Measurements from ENCODE around the gene TPCN2. TPM values are rescaled to one million over a fixed set of nuclear protein-coding genes. Genes with fewer than 3 reads are reported as not detected.

Gene TPCN2
- polyA plus RNA-seq, 2 donors, result 6.5 to 12.1 TPM

- H3K4me1 ChIP-seq (ENCODE audit: control insufficient read depth in 2 of 2, insufficient read depth in 2 of 2, low read length in 1 of 2), result peaks cover 3 to 7% of the 10 kb centered on the region in 2 donors
- H3K9me3 ChIP-seq (ENCODE audit: control insufficient read depth in 2 of 2, insufficient read depth in 1 of 2, low read depth in 1 of 2, low read length in 1 of 2), result no peaks in the 10 kb centered on the region
- 87 to 88% methylated on average over 12 of the region's 12 CpGs for WGBS, 2 donors
- H3K36me3 ChIP-seq (ENCODE audit: control insufficient read depth in 2 of 2, insufficient read depth in 2 of 2, low read length in 1 of 2), result peaks cover 0 to 58% of the 10 kb centered on the region in 2 donors
- no peak overlapping the region for H3K4me3 ChIP-seq (ENCODE audit: low read depth in 1 of 2, low read length in 2 of 2)
- H3K27ac ChIP-seq (ENCODE audit: low read depth in 2 of 2, low read length in 1 of 2), result no peak overlapping the region
- H3K27me3 ChIP-seq (ENCODE audit: control insufficient read depth in 1 of 2, insufficient read depth in 2 of 2, low read length in 2 of 2), result no peaks in the 10 kb centered on the region
Observed at GRCh38 chr11:69059985-69060384, 11.3 kb downstream of the TPCN2 start.

- Histone ChIP-seq H3K4me1 (ENCODE audit: control insufficient read depth in 2 of 2, insufficient read depth in 2 of 2, low read length in 1 of 2) (peaks cover 3% of the 10 kb centered on the region in 2 donors), H3K4me3 (ENCODE audit: low read depth in 1 of 2, low read length in 2 of 2) (no peak overlapping the region), H3K36me3 (ENCODE audit: control insufficient read depth in 2 of 2, insufficient read depth in 2 of 2, low read length in 1 of 2) (peaks cover 0 to 53% of the 10 kb centered on the region in 2 donors), H3K27me3 (ENCODE audit: control insufficient read depth in 1 of 2, insufficient read depth in 2 of 2, low read length in 2 of 2) (no peaks in the 10 kb centered on the region), H3K27ac (ENCODE audit: low read depth in 2 of 2, low read length in 1 of 2) (no peak overlapping the region), H3K9me3 (ENCODE audit: control insufficient read depth in 2 of 2, insufficient read depth in 1 of 2, low read depth in 1 of 2, low read length in 1 of 2) (no peaks in the 10 kb centered on the region)
- WGBS, 2 donors, result 88 to 91% methylated on average over 25 of the region's 25 CpGs
Observed at GRCh38 chr11:69060806-69061712, 12.3 kb downstream of the TPCN2 start.

- no peaks in the 10 kb centered on the region for H3K9me3 ChIP-seq (ENCODE audit: control insufficient read depth in 2 of 2, insufficient read depth in 1 of 2, low read depth in 1 of 2, low read length in 1 of 2)
- H3K4me1 ChIP-seq (ENCODE audit: control insufficient read depth in 2 of 2, insufficient read depth in 2 of 2, low read length in 1 of 2), result peaks cover 3% of the 10 kb centered on the region in 2 donors
- H3K27ac ChIP-seq (ENCODE audit: low read depth in 2 of 2, low read length in 1 of 2), result no peak overlapping the region
- H3K36me3 ChIP-seq (ENCODE audit: control insufficient read depth in 2 of 2, insufficient read depth in 2 of 2, low read length in 1 of 2), result peaks cover 0 to 53% of the 10 kb centered on the region in 2 donors
- 77 to 80% methylated on average over 4 of the region's 4 CpGs for WGBS, 2 donors
- H3K4me3 ChIP-seq (ENCODE audit: low read depth in 1 of 2, low read length in 2 of 2), result no peak overlapping the region
- H3K27me3 ChIP-seq (ENCODE audit: control insufficient read depth in 1 of 2, insufficient read depth in 2 of 2, low read length in 2 of 2), result no peaks in the 10 kb centered on the region
Observed at GRCh38 chr11:69061713-69062053, 13.0 kb downstream of the TPCN2 start.

- Histone ChIP-seq H3K4me1 (ENCODE audit: control insufficient read depth in 2 of 2, insufficient read depth in 2 of 2, low read length in 1 of 2) (peaks cover 3% of the 10 kb centered on the region in 2 donors), H3K36me3 (ENCODE audit: control insufficient read depth in 2 of 2, insufficient read depth in 2 of 2, low read length in 1 of 2) (peaks cover 0 to 54% of the 10 kb centered on the region in 2 donors), H3K27me3 (ENCODE audit: control insufficient read depth in 1 of 2, insufficient read depth in 2 of 2, low read length in 2 of 2) (no peaks in the 10 kb centered on the region), H3K27ac (ENCODE audit: low read depth in 2 of 2, low read length in 1 of 2) (no peak overlapping the region), H3K4me3 (ENCODE audit: low read depth in 1 of 2, low read length in 2 of 2) (no peak overlapping the region), H3K9me3 (ENCODE audit: control insufficient read depth in 2 of 2, insufficient read depth in 1 of 2, low read depth in 1 of 2, low read length in 1 of 2) (no peaks in the 10 kb centered on the region)
- WGBS, 2 donors, result 93 to 95% methylated on average over 15 of the region's 15 CpGs
Observed at GRCh38 chr11:69062169-69062855, 13.6 kb downstream of the TPCN2 start.

GRCh38 chr11:69062873-69063651, 14.3 kb downstream of the TPCN2 start:
- Histone ChIP-seq H3K4me3 (ENCODE audit: low read depth in 1 of 2, low read length in 2 of 2) (no peak overlapping the region), H3K9me3 (ENCODE audit: control insufficient read depth in 2 of 2, insufficient read depth in 1 of 2, low read depth in 1 of 2, low read length in 1 of 2) (no peaks in the 10 kb centered on the region), H3K27ac (ENCODE audit: low read depth in 2 of 2, low read length in 1 of 2) (no peak overlapping the region), H3K27me3 (ENCODE audit: control insufficient read depth in 1 of 2, insufficient read depth in 2 of 2, low read length in 2 of 2) (no peaks in the 10 kb centered on the region), H3K36me3 (ENCODE audit: control insufficient read depth in 2 of 2, insufficient read depth in 2 of 2, low read length in 1 of 2) (peaks cover 0 to 52% of the 10 kb centered on the region in 2 donors), H3K4me1 (ENCODE audit: control insufficient read depth in 2 of 2, insufficient read depth in 2 of 2, low read length in 1 of 2) (peaks cover 3% of the 10 kb centered on the region in 2 donors)
- 90 to 91% methylated on average over 32 to 34 of the region's 34 CpGs for WGBS, 2 donors

GRCh38 chr11:69063652-69064260, 15.0 kb downstream of the TPCN2 start:
- Histone ChIP-seq H3K27ac (ENCODE audit: low read depth in 2 of 2, low read length in 1 of 2) (no peak overlapping the region), H3K4me1 (ENCODE audit: control insufficient read depth in 2 of 2, insufficient read depth in 2 of 2, low read length in 1 of 2) (peaks cover 3% of the 10 kb centered on the region in 2 donors), H3K4me3 (ENCODE audit: low read depth in 1 of 2, low read length in 2 of 2) (no peak overlapping the region), H3K9me3 (ENCODE audit: control insufficient read depth in 2 of 2, insufficient read depth in 1 of 2, low read depth in 1 of 2, low read length in 1 of 2) (no peaks in the 10 kb centered on the region), H3K36me3 (ENCODE audit: control insufficient read depth in 2 of 2, insufficient read depth in 2 of 2, low read length in 1 of 2) (peaks cover 0 to 47% of the 10 kb centered on the region in 2 donors), H3K27me3 (ENCODE audit: control insufficient read depth in 1 of 2, insufficient read depth in 2 of 2, low read length in 2 of 2) (no peaks in the 10 kb centered on the region)
- 87 to 91% methylated on average over 14 of the region's 14 CpGs for WGBS, 2 donors

GRCh38 chr11:69064394-69064957, 15.7 kb downstream of the TPCN2 start:
- peaks cover 3% of the 10 kb centered on the region in 2 donors for H3K4me1 ChIP-seq (ENCODE audit: control insufficient read depth in 2 of 2, insufficient read depth in 2 of 2, low read length in 1 of 2)
- WGBS, 2 donors, result 85 to 89% methylated on average over 16 of the region's 16 CpGs
- no peaks in the 10 kb centered on the region for H3K27me3 ChIP-seq (ENCODE audit: control insufficient read depth in 1 of 2, insufficient read depth in 2 of 2, low read length in 2 of 2)
- no peak overlapping the region for H3K27ac ChIP-seq (ENCODE audit: low read depth in 2 of 2, low read length in 1 of 2)
- H3K9me3 ChIP-seq (ENCODE audit: control insufficient read depth in 2 of 2, insufficient read depth in 1 of 2, low read depth in 1 of 2, low read length in 1 of 2), result no peaks in the 10 kb centered on the region
- H3K36me3 ChIP-seq (ENCODE audit: control insufficient read depth in 2 of 2, insufficient read depth in 2 of 2, low read length in 1 of 2), result peaks cover 0 to 45% of the 10 kb centered on the region in 2 donors
- no peak overlapping the region for H3K4me3 ChIP-seq (ENCODE audit: low read depth in 1 of 2, low read length in 2 of 2)

- Histone ChIP-seq H3K36me3 (ENCODE audit: control insufficient read depth in 2 of 2, insufficient read depth in 2 of 2, low read length in 1 of 2) (peaks cover 0 to 42% of the 10 kb centered on the region in 2 donors), H3K9me3 (ENCODE audit: control insufficient read depth in 2 of 2, insufficient read depth in 1 of 2, low read depth in 1 of 2, low read length in 1 of 2) (no peaks in the 10 kb centered on the region), H3K4me1 (ENCODE audit: control insufficient read depth in 2 of 2, insufficient read depth in 2 of 2, low read length in 1 of 2) (peaks cover 3% of the 10 kb centered on the region in 2 donors), H3K4me3 (ENCODE audit: low read depth in 1 of 2, low read length in 2 of 2) (no peak overlapping the region), H3K27ac (ENCODE audit: low read depth in 2 of 2, low read length in 1 of 2) (no peak overlapping the region), H3K27me3 (ENCODE audit: control insufficient read depth in 1 of 2, insufficient read depth in 2 of 2, low read length in 2 of 2) (no peaks in the 10 kb centered on the region)
- 70 to 73% methylated on average over 19 of the region's 19 CpGs for WGBS, 2 donors
Observed at GRCh38 chr11:69065147-69065710, 16.5 kb downstream of the TPCN2 start.
